Brain microvascular endothelial cell (primary cell): ENCODE data around the gene ELK1.

ENCODE experiments used
- DNase-seq: peaks from one replicate; pipeline ENCODE4 v3.0.0-alpha.2; 2020
- H3K27ac ChIP-seq: fragments of 250-450 bp; sonication (Bioruptor Pico); 2 replicates; pipeline ENCODE4 v1.5.1; 2020; ENCODE audit warnings: mild to moderate bottlenecking, moderate library complexity
- H3K27me3 ChIP-seq: fragments of 250-450 bp; sonication (Bioruptor Pico); replicated peaks from 2 replicates; pipeline ENCODE4 v1.5.1; 2020; ENCODE audit warnings: mild to moderate bottlenecking
- H3K36me3 ChIP-seq: fragments of 250-450 bp; sonication (Bioruptor Pico); replicated peaks from 2 replicates; pipeline ENCODE4 v1.5.1; 2020; ENCODE audit warnings: mild to moderate bottlenecking
- H3K4me3 ChIP-seq: 2 replicates; pipeline ENCODE4 v1.5.1; 2011; ENCODE audit warnings: low read depth, mild to moderate bottlenecking, control low read depth, low read length, moderate library complexity
- in situ Hi-C: cut with HindIII; loops from 2 replicates; pipeline ENCODE4 v1.10.0; 2017; ENCODE audit warnings: low sequenced_read_pairs, low pct_ligation_motif_present
- TF ChIP-seq, protein P1 (sequence below): IDR thresholded peaks from 2 replicates; pipeline ENCODE4 v1.5.1; 2011; ENCODE audit warnings: low read depth, mild to moderate bottlenecking, moderate library complexity, low read length, control low read depth, inconsistent platforms; ENCODE audit errors: missing control alignments

Gene ELK1

GRCh38 chrX:47650164-47651042 lies at the start of gene ELK1:
Gene ELK1 (minus strand): TSS chrX:47650563. CDS start chrX:47641441, 9,122 bp downstream.
- peak within 1 kb of the TSS; percentile 71 for H3K4me3 ChIP-seq
- in situ Hi-C loops, result no loop called here
- TF ChIP-seq, protein P1, sequence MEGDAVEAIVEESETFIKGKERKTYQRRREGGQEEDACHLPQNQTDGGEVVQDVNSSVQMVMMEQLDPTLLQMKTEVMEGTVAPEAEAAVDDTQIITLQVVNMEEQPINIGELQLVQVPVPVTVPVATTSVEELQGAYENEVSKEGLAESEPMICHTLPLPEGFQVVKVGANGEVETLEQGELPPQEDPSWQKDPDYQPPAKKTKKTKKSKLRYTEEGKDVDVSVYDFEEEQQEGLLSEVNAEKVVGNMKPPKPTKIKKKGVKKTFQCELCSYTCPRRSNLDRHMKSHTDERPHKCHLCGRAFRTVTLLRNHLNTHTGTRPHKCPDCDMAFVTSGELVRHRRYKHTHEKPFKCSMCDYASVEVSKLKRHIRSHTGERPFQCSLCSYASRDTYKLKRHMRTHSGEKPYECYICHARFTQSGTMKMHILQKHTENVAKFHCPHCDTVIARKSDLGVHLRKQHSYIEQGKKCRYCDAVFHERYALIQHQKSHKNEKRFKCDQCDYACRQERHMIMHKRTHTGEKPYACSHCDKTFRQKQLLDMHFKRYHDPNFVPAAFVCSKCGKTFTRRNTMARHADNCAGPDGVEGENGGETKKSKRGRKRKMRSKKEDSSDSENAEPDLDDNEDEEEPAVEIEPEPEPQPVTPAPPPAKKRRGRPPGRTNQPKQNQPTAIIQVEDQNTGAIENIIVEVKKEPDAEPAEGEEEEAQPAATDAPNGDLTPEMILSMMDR, result no peak
- no peaks in the 10 kb centered on the region for H3K27me3 ChIP-seq
- DNase-seq, result peak; percentile 98
- H3K36me3 ChIP-seq, result peaks cover 3% of the 10 kb centered on the region
- H3K27ac ChIP-seq, result peak within 1 kb of the TSS; percentile 84

DNA sequence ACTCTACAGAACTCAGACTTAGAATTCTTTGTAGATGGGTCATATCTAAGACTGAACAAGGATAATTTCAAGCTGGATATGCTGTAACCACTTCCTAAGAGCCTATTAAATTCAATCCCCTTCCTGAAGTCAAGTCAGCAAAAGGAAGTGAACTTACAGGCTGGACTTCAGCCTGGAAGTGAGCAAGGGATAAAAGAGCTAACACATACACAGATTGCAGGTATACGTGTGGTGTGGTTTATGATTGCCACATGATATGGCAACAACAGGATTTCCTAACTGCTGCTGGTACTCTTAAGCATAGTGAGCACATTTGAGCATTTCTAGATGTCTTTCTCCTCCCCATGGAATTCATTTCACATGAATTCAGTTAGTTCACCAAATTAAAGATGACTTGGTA lies 46.8 kb upstream of the ELK1 start:
- TF ChIP-seq, protein P1, result no peak
- Histone ChIP-seq H3K36me3 (no peaks in the 10 kb centered on the region), H3K27me3 (no peaks in the 10 kb centered on the region), H3K27ac (no peak overlapping the region), H3K4me3 (no peak overlapping the region)
- in situ Hi-C loops, result no loop called here
- DNase-seq, result no peak

DNA sequence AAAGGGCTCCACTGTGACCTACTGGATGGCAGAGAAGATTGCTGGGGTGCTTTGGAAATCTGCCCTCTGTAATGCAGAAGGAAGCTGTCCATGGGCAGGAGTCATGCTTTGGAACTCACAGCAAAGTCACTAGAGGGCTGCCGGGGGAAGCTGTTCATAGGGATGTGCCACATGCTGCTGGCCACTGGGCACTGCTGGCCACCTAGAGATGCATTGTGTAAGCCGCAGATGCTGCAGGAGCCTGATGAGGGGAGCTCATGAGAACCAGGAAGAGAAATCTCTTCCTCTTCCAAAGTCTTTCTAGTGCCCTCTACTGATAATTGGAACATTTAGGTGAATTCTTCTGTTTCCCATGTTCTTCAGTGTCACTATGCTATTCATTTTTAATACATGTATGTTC lies 39.8 kb upstream of the ELK1 start:
- H3K36me3 ChIP-seq, result no peaks in the 10 kb centered on the region
- no peak for DNase-seq
- no peak overlapping the region for H3K27ac ChIP-seq
- no peaks in the 10 kb centered on the region for H3K27me3 ChIP-seq
- no peak overlapping the region for H3K4me3 ChIP-seq
- TF ChIP-seq, protein P1, result no peak
- in situ Hi-C loops, result no loop called here

GRCh38 chrX:47687263-47687662 lies 36.9 kb upstream of the ELK1 start:
- H3K27me3 ChIP-seq, result no peaks in the 10 kb centered on the region
- DNase-seq, result no peak
- no peak overlapping the region for H3K27ac ChIP-seq
- TF ChIP-seq, protein P1, result no peak
- no peak overlapping the region for H3K4me3 ChIP-seq
- H3K36me3 ChIP-seq, result no peaks in the 10 kb centered on the region
- in situ Hi-C loops, result no loop called here

DNA sequence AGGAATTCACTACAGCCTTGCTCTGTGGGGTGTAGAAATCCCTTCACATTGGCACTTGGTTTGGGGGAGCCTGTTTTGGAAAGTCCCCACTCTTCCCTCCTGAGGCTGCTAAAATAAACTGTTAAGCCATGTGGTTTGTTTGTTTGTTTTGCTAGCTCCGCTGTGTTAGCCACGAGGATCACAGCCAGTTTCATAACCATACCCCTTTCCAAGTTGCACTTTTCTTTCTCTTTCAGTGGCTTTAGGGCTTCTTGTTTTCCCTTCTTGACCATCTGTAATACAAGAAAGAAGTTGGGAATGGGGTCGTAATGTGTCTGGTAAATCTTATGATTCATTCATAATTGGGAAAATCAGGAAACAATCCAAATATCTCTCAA lies 33.5 kb upstream of the ELK1 start:
- Histone ChIP-seq H3K36me3 (no peaks in the 10 kb centered on the region), H3K27ac (no peak overlapping the region), H3K27me3 (no peaks in the 10 kb centered on the region), H3K4me3 (no peak overlapping the region)
- in situ Hi-C loops, result no loop called here
- TF ChIP-seq, protein P1, result no peak
- no peak for DNase-seq
